Stimulated activated CD4-positive, alpha-beta T cell treated with anti-CD3 and anti-CD28 coated beads, Interleukin-1b, Interleukin-23, amount 100 ng/mL, for 4 hours (primary cell): ENCODE results near the gene KLK13.

ENCODE experiments used
- DNase-seq, 2 donors: peaks; one replicate each; pipeline ENCODE4 v3.0.0-alpha.2; 2020; ENCODE audit warnings: low read depth in 2 of 2

Gene KLK13

DNA sequence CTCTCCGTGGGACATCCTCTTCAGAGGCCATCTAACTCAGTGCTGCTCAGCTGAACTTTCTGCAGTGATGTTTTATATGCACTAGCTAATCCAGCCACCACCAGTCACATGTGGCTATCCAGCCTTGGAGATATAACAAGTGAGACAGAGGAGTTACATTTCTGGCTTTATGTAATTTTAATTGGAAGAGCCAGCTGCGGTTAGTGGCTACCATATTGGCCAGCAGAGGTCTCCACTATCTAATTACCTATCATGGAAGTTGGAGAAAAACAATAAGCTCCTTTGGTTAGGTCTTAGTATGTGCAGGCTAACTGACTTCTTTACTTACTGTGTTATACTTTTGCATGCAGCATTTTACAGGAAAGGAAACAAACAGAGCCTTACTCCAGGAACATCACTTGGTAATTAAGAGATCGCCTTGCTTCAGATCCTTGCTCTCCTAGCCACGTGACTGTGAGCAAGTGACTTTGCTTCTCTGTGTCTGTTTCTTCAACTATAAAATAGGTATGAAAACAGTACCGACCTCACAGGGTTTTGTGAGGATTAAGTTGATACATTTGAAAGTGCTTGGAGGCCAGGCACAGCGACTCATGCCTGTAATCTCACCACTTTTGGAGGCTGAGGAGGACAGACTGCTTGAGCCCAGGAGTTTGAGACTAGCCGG, 43.8 kb downstream of the KLK13 start:
- no peak for DNase-seq

- no peak for DNase-seq
Observed at GRCh38 chr19:51019544-51019925, 45.4 kb downstream of the KLK13 start, which contains the start of gene KLK10. Gene KLK10, minus strand, starts transcription at chr19:51019709. Its CDS starts 579 bp downstream, at chr19:51019130.

GRCh38 chr19:51018745-51019543, 45.9 kb downstream of the KLK13 start:
- DNase-seq: no peak

DNA sequence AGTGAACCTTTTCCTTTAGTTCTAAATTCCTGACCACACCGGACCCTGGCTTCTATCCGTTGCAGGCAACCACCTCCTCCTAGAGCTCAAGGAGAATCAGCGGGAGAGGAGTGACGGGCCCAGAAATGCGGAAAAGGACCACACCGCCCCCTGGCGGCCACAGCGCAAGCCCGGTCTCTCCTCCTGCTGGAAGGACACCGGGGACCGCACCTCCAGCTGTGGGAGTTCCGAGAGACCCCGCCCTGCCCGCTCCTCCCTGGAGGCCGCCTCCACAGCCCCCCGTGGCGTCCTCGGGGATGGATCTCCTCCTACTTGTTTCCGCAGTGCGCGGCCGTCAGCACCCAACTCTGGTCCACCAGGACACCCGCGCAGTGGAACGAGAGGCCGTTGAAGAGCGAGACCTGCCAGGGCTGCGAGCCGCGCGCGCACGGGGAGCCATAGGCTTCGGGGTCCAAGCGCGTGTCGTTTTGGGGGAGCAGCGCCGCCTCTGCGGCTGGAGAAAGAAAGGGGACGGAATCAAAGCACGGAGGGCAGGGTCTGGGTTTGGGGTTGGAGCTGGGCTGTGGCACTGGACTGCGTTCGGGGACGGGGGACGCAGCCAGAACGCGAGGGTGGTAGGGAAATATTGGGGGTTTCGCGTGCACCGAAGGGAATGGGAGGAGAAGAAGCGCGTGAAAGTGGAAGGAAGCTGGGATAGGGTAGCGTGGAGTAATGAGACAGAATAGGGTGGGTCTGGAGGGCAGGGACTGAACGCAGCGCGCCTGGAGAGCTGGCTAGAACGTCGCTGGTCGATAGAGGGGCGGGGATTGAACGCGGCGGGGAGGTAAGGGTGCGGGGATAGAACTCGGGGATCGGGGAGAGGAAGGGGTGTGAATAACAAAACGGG, 47.9 kb downstream of the KLK13 start:
- DNase-seq: peak; percentile 17 to 68

DNA sequence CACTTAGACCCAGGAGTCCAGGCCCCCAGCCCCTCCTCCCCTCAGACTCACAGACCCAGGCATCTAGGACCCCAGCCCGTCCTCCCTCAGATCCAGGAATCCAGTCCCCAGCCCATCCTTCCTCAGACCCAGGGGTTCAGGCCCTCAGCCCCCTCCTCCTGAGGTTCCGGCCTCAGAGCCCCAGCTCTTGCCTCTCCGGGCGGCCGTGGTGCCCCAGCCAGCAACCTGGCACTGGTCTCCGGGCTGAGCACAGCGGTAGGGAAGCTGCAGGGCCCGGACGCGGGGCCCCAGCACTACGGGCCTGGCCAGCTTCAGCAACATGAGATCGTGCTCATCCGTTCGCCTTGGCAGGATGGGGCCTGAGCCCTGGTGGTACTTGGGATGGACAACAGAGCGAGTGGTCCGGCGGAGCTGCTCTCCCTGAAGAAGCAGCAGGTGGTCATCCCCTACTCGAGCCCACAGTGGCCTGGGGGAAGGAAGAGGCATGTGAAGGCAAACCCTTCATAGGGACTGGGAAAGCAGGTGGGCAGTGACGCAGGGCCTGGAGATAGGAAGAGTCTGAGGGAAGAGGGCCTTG, 49.1 kb downstream of the KLK13 start:
- no peak for DNase-seq

GRCh38 chr19:51014242-51014641, 50.6 kb downstream of the KLK13 start:
- no peak for DNase-seq

DNA sequence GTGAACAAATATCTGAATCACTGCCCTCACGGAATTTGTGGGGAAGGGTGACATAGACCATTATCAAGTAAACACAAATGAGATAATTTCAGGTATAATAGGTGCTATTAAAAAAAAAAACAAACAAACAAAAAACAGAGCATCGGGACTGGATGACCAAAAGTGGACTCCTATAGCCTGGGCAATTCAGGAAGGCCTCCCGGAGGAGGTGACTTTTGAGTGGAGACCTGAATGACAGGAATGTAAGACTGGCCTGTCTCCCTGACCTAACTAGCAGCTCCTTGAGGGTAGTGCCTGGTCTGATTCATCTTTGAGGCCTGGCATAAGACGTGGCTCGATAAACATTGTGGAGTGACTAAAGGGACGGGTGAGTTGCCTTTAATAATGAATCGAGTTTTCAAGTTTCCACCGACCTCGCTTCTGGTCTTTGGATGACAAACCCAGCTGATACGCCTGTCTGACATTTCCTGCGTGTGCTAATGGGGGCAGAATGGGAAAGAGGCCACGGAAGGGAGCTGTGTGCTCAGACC, 52.2 kb downstream of the KLK13 start:
- no peak for DNase-seq

DNA sequence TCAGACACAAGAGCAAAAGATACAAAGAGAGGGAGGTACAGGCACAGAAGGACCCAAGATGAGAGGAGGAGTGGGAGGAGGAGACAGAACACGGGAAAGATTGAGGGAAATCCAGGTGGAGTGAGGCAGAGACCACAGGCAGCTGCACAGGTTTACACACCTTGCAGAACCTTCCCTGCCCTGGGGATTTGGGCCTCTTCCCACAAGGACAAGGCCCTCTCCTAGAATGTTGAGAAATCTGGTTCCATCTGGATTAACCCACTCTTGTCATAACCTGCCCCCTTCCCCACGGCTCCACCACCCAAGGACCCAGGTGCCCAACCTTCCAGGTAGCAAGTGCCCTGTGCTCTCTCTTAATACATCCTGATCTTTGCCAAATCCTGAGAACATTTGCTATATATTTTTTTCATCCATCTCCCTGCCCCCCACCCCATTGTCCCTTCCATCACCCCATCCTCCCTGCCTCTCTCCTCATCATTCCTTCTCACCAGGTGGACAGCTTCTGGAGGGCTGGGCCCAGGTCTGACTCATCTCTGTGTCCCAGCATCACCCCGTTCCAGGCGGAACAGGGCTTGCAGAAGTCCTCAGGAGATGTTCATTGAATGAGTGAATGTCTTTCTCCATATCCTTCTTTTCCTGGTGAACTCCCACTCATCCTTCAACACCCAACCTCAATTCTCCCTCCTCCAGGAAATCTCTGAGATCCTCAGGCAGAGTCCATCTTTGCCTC, 54.7 kb downstream of the KLK13 start:
- DNase-seq: no peak

DNA sequence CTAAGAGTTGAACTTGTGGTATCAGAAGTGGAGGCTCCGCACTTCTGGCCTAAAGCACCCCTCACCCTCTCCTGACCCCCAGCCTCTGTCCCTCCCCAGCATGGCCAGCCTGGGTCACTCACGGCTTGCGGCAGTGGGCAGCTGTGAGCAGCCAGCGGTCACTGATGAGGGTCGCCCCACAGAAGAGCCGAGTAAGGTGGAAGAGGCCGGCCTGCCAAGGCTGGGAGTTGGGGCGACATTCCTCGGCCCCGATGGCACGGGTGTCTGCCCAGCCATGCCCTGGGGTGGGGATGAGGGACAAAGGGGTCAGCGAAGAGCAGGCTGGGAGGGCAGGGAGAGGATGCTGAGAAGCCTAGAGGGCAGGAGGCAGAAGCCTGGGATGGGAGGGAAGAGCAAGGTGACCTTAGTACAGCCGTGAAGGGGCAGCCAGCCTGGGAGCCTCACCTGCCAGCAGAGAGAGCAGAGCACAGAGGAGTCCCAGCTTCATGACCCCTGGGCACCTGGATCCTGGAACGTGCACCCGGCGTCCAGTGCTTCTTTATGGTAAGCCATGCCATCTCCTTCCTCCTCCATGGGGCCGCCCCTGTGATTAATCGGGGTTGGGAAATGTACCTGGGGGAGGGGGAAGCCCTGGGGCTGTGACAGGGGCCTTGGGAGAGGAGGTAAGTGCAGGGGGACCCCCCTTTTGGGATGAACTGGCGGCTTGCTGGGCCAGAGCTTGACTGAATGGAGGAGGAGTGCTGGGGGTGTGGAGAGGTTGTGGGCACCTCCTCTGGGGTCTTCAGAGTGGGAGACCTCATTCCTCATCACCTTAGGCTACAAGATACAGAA, 55.6 kb downstream of the KLK13 start:
- no peak for DNase-seq

DNA sequence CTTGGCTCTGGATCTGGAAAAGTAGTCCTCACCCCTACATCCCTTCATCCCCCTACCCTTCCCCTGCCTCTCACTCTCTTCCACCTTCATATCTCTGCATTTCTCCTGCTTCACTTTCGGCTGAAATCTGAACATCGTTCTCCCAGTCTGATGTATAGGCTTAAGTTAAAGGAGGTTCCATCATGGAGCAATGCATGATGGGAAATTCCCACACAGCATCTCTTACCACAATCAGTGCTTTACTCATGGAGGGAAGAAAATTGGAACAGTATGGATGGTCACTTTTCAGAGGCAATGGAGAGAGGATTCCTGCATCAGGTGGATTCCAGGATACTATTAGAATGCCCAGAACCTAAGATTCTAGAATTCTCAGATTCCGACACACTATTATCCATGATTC, 57.4 kb downstream of the KLK13 start:
- DNase-seq: no peak

GRCh38 chr19:51006406-51006805, 58.5 kb downstream of the KLK13 start:
- DNase-seq: no peak
